DND-41 (cell line): Measurements from ENCODE around the gene MIPEP.

Experiments used
- ATAC-seq: fragments of 200-7000 bp; cut with Tn5 transposase; 3 replicates; pipeline ENCODE4 v1.9.1; 2021; ENCODE audit warnings: low read depth; ENCODE audit not compliant: insufficient read depth
- DNase-seq: peaks from one replicate; pipeline ENCODE4 v3.0.0-alpha.2; 2020
- H2AFZ ChIP-seq: 2 replicates; pipeline ENCODE4 v1.6.0; 2012; ENCODE audit warnings: low read depth, low read length
- H3K27ac ChIP-seq: 2 replicates; pipeline ENCODE4 v1.5.1; 2012; ENCODE audit warnings: low read length, inconsistent platforms
- H3K27me3 ChIP-seq: fragments of 200-600 bp; sonication (generic); 2 replicates; pipeline ENCODE4 v1.6.0; 2012; ENCODE audit warnings: low read length, mild to moderate bottlenecking, inconsistent platforms; ENCODE audit not compliant: insufficient read depth, poor library complexity
- H3K36me3 ChIP-seq: 2 replicates; pipeline ENCODE4 v1.5.1; 2012; ENCODE audit warnings: low read length, inconsistent platforms; ENCODE audit not compliant: insufficient read depth
- H3K4me1 ChIP-seq: 2 replicates; pipeline ENCODE4 v1.5.1; 2012; ENCODE audit warnings: mild to moderate bottlenecking, low read length; ENCODE audit not compliant: insufficient read depth
- H3K4me2 ChIP-seq: 2 replicates; pipeline ENCODE4 v1.6.0; 2012; ENCODE audit warnings: mild to moderate bottlenecking, moderate library complexity, low read length, inconsistent platforms; ENCODE audit not compliant: insufficient read depth
- H3K4me3 ChIP-seq, 2 experiments: fragments of 200-600 bp in 1 of 2; shearing (Covaris generic) in 1 of 2; 2 replicates each; pipeline ENCODE4 v1.5.1; 2012 to 2016; ENCODE audit warnings: inconsistent platforms in 2 of 2, low read length in 2 of 2, mild to moderate bottlenecking in 2 of 2, low read depth in 1 of 2, moderate library complexity in 1 of 2
- H3K79me2 ChIP-seq: 2 replicates; pipeline ENCODE4 v1.6.0; 2012; ENCODE audit warnings: low read length, inconsistent platforms; ENCODE audit not compliant: insufficient read depth
- H3K9ac ChIP-seq: 2 replicates; pipeline ENCODE4 v1.6.0; 2012; ENCODE audit warnings: low read depth, mild to moderate bottlenecking, inconsistent platforms, low read length, moderate library complexity
- H3K9me3 ChIP-seq: 2 replicates; pipeline ENCODE4 v1.5.1; 2012; ENCODE audit warnings: low read length, moderate library complexity, mild to moderate bottlenecking, inconsistent platforms; ENCODE audit not compliant: insufficient read depth, severe bottlenecking
- H4K20me1 ChIP-seq: 2 replicates; pipeline ENCODE4 v1.6.0; 2012; ENCODE audit warnings: low read length; ENCODE audit not compliant: insufficient read depth
- EZH2 ChIP-seq: IDR thresholded peaks from 3 replicates; pipeline ENCODE4 v1.6.1; 2012; ENCODE audit warnings: borderline replicate concordance, low read depth, mild to moderate bottlenecking, moderate library complexity, low read length, inconsistent platforms; ENCODE audit not compliant: severe bottlenecking
- TF ChIP-seq, protein P1 (sequence below): IDR thresholded peaks from 2 replicates; pipeline ENCODE4 v1.5.1; 2012; ENCODE audit warnings: borderline replicate concordance, low read length, moderate library complexity, mild to moderate bottlenecking; ENCODE audit not compliant: poor library complexity, severe bottlenecking; ENCODE audit errors: extremely low read depth

Gene MIPEP

GRCh38 chr13:23866420-23867026 is 22.7 kb downstream of the MIPEP start:
- H3K4me2 ChIP-seq = no peak overlapping the region
- no peak overlapping the region for H3K27ac ChIP-seq
- no peaks in the 10 kb centered on the region for H3K9me3 ChIP-seq
- H3K9ac ChIP-seq = no peak overlapping the region
- no peak overlapping the region for H3K4me3 ChIP-seq
- H2AFZ ChIP-seq = no peak overlapping the region
- ATAC-seq (no peak), DNase-seq (no peak)
- no peaks in the 10 kb centered on the region for H3K4me1 ChIP-seq
- TF ChIP-seq EZH2 = no peak
- TF ChIP-seq, protein P1, sequence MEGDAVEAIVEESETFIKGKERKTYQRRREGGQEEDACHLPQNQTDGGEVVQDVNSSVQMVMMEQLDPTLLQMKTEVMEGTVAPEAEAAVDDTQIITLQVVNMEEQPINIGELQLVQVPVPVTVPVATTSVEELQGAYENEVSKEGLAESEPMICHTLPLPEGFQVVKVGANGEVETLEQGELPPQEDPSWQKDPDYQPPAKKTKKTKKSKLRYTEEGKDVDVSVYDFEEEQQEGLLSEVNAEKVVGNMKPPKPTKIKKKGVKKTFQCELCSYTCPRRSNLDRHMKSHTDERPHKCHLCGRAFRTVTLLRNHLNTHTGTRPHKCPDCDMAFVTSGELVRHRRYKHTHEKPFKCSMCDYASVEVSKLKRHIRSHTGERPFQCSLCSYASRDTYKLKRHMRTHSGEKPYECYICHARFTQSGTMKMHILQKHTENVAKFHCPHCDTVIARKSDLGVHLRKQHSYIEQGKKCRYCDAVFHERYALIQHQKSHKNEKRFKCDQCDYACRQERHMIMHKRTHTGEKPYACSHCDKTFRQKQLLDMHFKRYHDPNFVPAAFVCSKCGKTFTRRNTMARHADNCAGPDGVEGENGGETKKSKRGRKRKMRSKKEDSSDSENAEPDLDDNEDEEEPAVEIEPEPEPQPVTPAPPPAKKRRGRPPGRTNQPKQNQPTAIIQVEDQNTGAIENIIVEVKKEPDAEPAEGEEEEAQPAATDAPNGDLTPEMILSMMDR = no peak
- H4K20me1 ChIP-seq = no peaks in the 10 kb centered on the region
- no peaks in the 10 kb centered on the region for H3K27me3 ChIP-seq
- H3K36me3 ChIP-seq = peaks cover 5% of the 10 kb centered on the region; the same call in 1 of the 2 replicates
- no peaks in the 10 kb centered on the region for H3K79me2 ChIP-seq

DNA sequence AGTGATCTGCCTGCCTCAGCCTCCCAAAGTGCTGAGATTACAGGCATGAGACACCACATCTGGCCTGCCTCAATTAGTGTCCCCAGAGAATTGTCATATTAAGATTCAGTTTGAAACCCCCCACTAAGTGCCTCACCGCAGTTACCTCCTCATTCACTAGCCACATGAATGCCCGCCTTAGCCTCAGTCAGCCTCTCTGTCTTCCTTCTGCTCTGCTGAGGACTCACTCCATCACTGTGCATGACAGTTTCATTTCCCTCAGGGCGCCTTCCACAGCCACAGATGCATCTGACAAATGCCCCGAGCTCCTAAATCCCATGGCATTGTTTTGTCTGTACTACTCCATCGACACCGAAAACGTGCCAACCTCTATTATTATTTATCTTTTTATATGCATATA is 23.3 kb downstream of the MIPEP start:
- DNase-seq = no peak
- Histone ChIP-seq H3K4me3 (no peak overlapping the region), H3K4me1 (no peaks in the 10 kb centered on the region), H3K27ac (no peak overlapping the region), H3K79me2 (no peaks in the 10 kb centered on the region), H3K9me3 (no peaks in the 10 kb centered on the region), H3K36me3 (peaks cover 8% of the 10 kb centered on the region; the same call in 1 of the 2 replicates), H3K9ac (no peak overlapping the region), H4K20me1 (no peaks in the 10 kb centered on the region), H3K4me2 (no peak overlapping the region), H2AFZ (no peak overlapping the region), H3K27me3 (no peaks in the 10 kb centered on the region)
- no peak for TF ChIP-seq EZH2
- TF ChIP-seq, protein P1 = no peak
- ATAC-seq = no peak

DNA sequence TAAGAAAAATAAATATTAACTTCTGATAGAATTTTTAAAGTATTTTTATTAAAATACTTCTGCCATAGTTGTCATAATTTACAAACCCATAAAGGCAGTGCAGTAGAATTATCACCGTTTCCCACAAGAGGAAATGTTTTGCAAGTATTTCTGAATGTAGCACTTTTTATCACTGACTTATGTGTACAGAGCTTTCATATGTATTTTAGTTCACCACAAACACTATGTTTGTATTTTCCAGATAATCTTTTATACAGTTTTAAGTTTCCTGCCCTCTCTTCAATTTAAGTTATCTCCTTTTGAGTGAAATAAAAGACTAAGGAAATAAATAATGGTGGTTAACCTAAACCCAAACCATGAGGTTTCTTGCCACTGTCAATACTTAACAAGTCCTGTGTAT is 24.2 kb downstream of the MIPEP start:
- DNase-seq (no peak), ATAC-seq (no peak)
- Histone ChIP-seq H3K36me3 (peaks cover 8% of the 10 kb centered on the region; the same call in 1 of the 2 replicates), H3K79me2 (no peaks in the 10 kb centered on the region), H3K4me1 (no peaks in the 10 kb centered on the region), H2AFZ (no peak overlapping the region), H3K4me2 (no peak overlapping the region), H3K27ac (no peak overlapping the region), H3K9me3 (no peaks in the 10 kb centered on the region), H3K9ac (no peak overlapping the region), H3K27me3 (no peaks in the 10 kb centered on the region), H3K4me3 (no peak overlapping the region), H4K20me1 (no peaks in the 10 kb centered on the region)
- TF ChIP-seq EZH2 = no peak
- TF ChIP-seq, protein P1 = no peak
